Measurements from ENCODE around the gene ARIH2. TPM values are rescaled to one million over a fixed set of nuclear protein-coding genes. Genes with fewer than 3 reads are reported as not detected.
A peak's percentile ranks its signal among the peaks of the same experiment; 100 is the strongest.
"Not testable (repeated sequence)": the region's sequence is repeated elsewhere in the genome, so short reads cannot be mapped to it uniquely, and the experiment has no call there.

The ARIH2 gene
- total RNA-seq, 1 donor from 2014 or later = 86.3 TPM

GRCh38 chr3:49004352-49005302 is 86.0 kb downstream of the ARIH2 start:
- no peak for DNase-seq

GRCh38 chr3:49005303-49005680 is 86.7 kb downstream of the ARIH2 start:
- no peak for DNase-seq

- no peak for DNase-seq
Measured at GRCh38 chr3:49005998-49006397, 87.4 kb downstream of the ARIH2 start.

GRCh38 chr3:49006408-49007067 is 87.9 kb downstream of the ARIH2 start:
- DNase-seq = peak; percentile 69

- DNase-seq = peak; percentile 99
Measured at GRCh38 chr3:49007068-49007770, 88.6 kb downstream of the ARIH2 start, which contains the start of gene WDR6. WDR6 (plus strand) TSS chr3:49007391; CDS start chr3:49007432, 41 bp downstream.

- DNase-seq = peak; percentile 87
Measured at GRCh38 chr3:49007771-49008528, 89.3 kb downstream of the ARIH2 start.

- DNase-seq = not testable (repeated sequence)
Measured at GRCh38 chr3:49008627-49009026, 90.0 kb downstream of the ARIH2 start.

- DNase-seq = no peak
Measured at GRCh38 chr3:49009396-49009795, 90.8 kb downstream of the ARIH2 start.

- no peak for DNase-seq
Measured at GRCh38 chr3:49012441-49013017, 93.9 kb downstream of the ARIH2 start.

GRCh38 chr3:49013113-49013737 is 94.6 kb downstream of the ARIH2 start:
- no peak for DNase-seq

- peak; percentile 70 for DNase-seq
Measured at GRCh38 chr3:49013738-49014660, 95.4 kb downstream of the ARIH2 start.

- no peak for DNase-seq
Measured at GRCh38 chr3:49015072-49015471, 96.4 kb downstream of the ARIH2 start.

GRCh38 chr3:49015765-49016164 is 97.1 kb downstream of the ARIH2 start:
- DNase-seq = no peak

- no peak for DNase-seq
Measured at GRCh38 chr3:49016414-49017228, 98.0 kb downstream of the ARIH2 start.

GRCh38 chr3:49017229-49017970 is 98.8 kb downstream of the ARIH2 start:
- no peak for DNase-seq

- peak; percentile 72 for DNase-seq
Measured at GRCh38 chr3:49017971-49018706, 99.5 kb downstream of the ARIH2 start, which contains the start of gene DALRD3. DALRD3 (minus strand) TSS chr3:49018580; CDS start chr3:49018564, 16 bp downstream.

GRCh38 chr3:49018707-49019006 is 100.0 kb downstream of the ARIH2 start:
- DNase-seq = no peak

GRCh38 chr3:49019941-49020329 is 101.3 kb downstream of the ARIH2 start:
- DNase-seq = no peak

Data from dermis blood vessel endothelial cell (primary cell).